ENCODE data around the gene SRGAP2.
"Not testable (repeated sequence)": the region's sequence is repeated elsewhere in the genome, so short reads cannot be mapped to it uniquely, and the experiment has no call there.

Gene SRGAP2

DNA sequence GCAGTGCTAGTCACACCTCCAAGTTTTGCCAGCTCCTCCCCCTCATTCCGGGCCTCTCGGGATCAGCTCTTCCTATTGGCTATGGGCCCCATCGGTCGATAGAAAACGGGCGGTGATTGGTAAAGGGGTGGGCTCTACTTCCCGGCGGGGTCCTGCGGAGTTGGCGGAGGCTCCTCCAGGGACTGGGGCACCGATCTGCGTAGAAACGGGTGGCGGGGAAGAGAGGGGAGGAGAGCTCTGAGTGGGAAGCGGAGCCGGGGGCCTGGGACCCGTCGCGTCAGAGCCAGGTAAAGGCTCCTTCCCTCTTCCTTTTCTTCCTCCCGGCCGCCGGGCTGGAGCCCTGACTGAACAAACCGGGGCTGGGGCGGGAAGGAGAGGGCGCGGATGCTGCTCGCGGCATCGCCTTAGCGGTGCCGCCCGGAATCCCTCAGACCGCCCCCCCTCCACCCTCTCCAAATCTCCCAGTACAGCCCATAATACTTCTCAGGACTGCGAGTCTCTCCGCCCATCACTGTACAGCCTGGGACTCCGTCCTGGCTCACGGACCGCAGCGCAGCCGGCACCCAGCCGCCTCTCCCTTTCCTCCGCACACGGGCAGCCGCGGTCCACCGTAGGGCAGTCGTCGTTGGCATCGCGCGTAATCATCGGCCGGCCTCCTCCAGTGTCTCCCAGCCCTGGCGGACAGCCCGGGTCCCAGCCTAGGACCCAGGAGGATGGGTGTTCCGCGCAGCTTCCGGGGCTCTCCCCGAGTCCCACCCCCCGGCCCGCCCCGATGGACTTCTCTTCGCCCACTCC, at the start of gene SRGAP2:
SRGAP2 (plus strand) TSS at position 178 of the 795 bp plus-strand sequence. CDS start 2,430 bp downstream, outside the sequence.
- peak; percentile 79 for DNase-seq

DNA sequence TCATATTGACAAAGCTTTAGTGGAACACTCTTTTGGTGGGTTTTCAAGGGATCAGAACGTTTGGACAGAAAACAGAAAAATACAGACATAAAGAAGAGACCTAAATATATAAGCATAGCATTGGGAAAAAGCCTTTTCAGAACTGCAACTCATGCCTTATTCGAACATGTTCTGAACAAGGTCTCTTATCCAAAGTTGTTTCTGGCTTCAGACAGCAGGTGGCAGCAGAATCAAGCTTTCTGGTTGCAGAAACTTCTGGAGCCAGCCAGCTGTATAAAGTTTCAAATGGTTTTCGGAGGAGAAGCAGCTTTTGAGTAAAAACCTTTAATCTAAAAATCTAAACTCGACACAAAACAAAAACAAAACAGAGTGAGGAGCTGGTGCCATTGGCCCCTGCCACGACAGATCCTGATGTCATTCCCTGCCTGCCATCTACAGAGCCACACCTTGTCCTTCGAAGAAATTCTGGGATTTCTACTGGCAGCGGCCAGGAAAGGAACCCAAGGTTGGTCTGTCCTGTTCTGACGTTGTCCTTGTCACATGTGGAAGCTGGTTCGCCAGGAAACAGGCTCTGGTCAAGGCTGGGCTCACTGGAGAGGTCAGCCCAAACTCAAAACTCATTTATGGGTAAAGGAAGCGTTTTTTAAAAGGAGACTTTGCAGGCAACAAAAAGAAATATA, 35.9 kb upstream of the SRGAP2 start:
- DNase-seq = not testable (repeated sequence)

DNA sequence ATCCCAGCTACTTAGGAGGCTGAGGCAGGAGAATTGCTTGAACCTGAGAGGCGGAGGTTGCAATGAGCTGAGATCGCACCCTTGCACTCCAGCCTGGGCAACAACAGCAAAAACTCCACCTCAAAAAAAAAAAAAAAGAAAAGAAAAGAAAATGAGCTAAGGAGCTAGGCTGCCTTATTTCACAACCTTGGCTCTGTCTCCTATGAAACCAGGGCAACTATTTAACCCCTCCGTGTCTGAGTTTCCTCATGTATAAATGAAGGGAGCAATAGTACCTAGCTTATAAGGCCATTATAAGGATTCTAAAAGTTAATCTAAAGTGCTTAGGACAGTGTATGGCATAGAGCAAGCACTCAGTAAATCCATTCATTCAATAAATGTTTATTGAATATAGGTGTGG, 33.5 kb upstream of the SRGAP2 start:
- DNase-seq = not testable (repeated sequence)

DNA sequence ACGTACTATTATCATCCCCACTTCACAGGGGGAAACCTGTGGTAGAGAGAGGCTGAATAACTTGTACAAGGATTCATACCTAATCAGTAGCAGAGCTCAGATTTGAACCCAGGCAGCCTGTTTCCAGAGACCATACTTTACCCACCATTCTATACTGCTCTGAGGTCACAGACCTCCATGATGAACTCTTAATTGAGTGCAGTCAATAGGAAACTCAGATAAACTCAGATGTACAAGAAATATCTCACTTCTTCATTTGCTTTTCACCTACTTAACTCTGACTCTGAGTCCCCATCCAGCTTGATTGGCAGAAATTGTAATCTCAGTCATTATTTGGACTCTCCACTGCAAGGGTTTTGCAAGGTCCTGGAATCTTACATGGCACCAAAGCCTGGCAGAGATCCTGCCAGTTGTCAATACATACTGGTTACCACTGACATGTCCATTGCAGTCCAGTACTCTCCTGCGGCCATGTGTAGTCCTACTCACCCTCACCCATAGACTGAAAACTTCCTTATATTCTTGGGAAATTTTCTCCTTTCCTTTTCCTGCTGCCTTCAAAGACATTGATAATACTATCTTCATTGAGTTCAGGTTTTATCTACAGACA, 30.1 kb upstream of the SRGAP2 start:
- not testable (repeated sequence) for DNase-seq

DNA sequence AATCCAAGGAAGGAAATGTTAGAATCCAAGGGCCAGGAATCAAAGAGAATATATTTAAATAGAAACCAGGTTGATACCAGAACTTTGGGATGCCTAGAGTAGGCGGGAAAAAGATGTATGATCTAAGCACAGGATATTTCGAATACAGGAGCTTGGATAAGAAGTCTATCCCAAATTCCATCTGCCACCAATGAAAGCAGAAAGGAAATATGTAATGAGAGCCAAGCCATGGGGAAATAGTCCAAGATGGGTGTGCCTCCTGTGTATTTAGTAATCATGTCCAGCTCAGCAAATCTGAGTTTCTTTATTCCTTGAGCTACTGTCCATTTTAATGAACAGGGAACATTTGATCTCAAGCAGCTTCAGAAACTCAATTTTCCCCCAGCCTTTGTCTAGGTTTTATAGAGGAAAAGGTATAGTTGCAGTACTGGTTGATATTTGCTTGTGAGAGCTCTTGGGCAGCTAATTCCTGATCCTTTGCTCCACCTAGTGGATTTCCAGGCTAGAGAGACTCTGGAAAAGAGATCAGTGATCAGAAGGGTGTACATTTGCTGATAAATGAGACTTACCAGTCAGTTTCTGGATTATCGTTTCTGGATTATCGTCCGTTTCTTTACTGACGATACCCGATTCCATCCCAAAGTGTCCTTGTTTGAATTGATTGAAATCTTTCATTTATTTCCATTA, 29.0 kb upstream of the SRGAP2 start:
- DNase-seq = not testable (repeated sequence)

DNA sequence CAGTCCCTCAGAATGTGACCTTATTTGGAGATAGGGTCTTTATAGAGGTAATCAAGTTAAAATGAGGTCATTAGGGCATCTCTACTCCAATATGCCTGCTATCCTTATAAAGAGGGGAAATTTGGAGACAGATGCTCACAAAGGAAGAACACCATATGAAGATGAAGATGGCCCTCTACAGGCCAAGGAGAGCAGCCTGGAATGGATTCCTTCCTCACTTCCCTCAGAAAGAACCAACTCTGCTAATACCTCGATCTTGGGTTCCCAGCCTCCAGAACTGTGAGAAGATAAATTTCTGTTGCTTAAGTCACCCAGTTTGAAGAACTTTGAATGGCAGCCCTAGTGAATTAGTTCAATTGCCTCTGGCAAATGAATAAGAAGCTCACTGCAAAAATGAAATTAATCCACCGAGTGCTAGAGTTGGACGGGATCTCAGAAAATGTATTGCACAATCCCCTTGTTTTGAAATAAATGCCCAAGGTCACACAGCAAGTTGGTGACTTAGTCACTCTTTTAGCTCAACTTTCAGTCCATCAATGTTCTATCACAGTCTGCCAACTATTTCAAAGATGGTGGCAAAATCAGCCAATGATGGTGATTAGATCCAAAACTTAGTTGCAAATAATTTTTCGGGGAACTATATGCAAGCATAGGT, 27.8 kb upstream of the SRGAP2 start:
- not testable (repeated sequence) for DNase-seq

DNA sequence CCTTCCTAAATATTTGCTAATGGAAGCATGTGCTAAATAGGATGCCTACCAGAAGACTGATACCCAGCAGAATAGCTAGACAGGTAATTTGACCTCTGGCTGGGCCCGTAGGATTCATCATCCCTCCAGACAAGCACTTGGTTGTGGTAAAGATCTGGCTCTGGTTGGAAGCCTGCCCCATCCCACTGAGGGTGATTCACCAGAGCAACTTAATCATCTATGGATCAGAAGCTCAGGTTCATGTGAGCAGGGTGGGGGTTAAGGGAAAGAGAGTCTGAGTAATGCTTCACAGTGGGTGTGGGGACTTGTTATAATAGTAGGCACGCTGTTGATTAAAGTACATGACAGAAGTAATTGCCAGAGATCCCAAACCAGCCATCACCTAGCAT, 27.2 kb upstream of the SRGAP2 start:
- not testable (repeated sequence) for DNase-seq

DNA sequence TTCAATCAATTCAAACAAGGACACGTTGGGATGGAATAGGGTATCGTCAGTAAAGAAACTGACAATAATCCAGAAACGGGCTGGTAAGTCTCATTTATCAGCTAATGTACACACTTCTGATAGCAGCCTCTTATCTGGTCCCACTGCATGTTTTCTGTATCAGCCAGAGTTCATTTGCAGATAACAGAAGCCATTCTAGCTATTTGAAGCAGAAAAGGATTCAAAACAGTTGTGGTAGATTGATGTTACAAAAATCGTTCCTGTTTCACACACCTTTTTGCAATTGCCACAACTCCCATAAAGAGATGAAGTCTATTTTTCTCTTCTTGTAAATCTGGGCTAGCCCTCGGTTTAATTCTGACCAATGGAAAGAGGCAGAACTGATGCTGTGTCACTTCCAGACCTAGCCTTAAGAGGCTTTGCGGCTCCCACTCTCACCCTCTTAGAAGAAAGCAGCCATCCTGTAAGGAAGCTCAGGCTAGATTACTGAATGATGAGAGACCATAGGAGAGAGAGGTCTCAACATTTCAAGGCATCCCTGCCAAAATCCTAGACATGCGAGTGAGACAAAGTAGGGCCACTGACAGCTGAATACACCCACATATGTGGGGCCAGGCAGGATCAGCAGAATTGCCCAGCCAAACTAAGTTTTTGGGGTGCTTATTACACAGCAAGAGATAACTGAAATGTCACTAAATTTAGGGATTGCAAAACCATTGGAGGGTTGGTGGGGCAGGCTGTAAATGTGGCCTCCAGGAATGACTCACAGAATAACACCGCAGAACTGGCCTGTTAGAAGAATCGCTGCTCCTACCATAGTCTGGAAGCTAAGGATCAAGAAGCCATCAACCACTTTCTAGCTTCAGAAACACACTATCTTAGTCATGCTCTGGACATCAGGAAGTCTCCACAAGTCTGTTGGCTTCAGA, 25.0 kb upstream of the SRGAP2 start:
- DNase-seq = not testable (repeated sequence)

DNA sequence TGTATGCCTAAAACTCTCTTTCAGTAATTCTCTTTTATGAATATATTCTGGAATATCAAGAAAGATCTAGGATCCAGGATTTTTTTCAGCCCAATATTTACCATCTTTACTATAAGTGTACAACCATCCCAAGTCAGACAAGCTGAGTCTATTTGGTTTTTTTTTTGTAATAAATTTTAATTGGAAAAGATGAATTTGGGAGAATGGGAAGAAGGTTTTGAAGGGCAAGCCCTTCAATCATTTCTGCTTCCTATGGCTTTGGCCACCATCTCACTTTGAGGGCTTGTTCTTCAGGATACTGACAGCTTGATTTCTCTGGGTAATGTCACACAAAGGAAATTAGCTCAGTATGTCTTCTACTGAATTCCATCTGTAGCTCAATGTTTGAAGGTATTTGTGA, 23.7 kb upstream of the SRGAP2 start:
- not testable (repeated sequence) for DNase-seq

DNA sequence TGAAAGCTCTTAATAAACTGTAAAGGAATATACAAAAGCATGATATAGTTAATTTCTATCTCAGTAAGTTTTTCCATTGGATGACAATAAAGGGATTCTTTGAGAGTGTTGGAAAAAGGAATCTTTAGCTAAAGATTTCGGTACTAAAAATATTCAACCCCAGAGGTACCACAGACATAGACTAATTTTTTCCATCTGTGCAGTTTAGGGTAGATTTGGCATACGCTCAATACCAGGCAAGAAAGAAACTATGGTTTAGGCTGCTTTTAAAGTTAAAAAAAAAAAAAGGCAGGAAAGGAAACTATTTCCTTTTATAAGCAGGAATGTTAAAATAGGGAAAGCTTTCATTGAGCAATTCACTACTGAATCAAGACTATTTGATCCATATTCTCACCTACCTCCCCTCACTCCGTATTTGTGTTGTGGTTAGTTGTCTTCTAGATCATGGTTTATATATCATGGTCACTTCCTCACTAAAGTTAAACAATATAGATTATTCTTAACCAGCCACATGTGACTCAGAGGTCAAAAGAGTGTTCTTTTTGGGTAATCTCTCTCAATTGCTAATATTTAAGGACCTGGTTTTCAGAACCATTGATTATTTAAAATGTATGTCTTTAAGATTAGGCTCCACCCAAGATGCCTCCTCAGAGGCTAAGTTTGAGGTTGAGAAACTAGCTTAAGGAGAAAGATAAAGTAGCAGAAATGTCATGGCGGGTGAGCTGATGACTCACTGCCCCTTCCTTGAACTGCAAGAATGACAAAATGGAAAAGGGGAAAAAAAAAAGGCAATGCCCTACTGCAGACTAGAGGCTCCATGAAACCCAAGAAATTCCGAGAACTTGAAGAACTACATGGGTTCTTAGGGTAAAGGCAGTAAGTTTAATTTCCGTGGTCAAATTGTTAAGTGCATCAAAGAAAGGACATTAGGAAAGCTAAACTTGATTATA, 20.7 kb upstream of the SRGAP2 start:
- DNase-seq = not testable (repeated sequence)

DNA sequence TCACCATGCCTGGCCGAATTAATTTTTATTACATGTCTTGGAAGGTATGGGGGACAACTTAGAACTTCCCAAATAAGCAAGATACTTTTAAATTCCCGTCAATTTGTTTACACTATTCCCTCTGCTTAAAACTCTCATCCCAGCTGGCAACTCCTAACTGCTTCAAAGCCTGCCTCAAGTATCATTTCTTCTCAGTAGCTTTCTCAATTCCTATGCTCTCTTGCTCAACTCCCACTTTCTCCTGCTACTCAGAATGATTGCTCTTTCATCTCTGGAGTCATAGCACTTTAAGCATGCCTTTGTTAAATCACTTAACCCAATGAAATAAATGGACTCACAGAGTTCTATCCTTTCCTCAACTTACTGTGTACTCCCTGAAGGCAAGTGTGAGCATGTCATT, 19.6 kb upstream of the SRGAP2 start:
- not testable (repeated sequence) for DNase-seq

DNA sequence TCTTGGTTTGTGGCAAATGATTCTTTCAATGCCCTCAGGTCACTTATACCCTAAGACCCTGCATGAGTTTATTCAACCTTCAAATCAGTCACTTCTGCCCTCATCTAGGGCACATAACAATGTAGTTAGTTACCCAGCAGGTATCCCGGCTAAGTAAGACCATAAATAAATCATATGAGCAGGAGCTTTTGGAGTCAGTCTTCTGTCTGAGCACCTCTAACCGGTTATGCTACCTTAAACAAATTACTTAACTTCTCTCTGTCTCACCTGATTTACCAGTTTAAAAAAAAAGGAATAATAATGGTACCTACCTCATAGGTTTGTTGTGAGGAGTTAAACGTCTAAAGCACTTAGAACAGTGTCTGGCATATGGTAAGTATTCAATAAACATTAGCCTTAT, 17.6 kb upstream of the SRGAP2 start:
- DNase-seq = not testable (repeated sequence)

DNA sequence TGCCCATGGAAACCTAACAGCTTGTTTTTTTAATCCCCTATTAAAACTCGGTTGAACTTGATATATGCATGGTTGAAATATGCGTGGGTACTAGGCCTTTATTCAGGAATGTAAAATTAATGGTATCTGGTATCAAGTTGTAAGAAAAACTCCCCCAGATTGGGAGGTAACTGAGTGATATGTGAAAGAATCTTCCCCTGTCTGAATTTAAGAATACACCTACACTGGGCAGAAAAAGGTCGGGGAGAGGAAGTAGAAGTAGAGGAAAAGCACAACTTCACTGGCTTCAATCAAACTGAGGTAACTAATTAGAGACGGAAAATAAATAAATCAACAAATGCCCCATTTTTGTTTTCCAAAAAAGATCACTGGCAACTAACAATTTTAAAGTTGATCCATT, 16.5 kb upstream of the SRGAP2 start:
- DNase-seq = not testable (repeated sequence)

DNA sequence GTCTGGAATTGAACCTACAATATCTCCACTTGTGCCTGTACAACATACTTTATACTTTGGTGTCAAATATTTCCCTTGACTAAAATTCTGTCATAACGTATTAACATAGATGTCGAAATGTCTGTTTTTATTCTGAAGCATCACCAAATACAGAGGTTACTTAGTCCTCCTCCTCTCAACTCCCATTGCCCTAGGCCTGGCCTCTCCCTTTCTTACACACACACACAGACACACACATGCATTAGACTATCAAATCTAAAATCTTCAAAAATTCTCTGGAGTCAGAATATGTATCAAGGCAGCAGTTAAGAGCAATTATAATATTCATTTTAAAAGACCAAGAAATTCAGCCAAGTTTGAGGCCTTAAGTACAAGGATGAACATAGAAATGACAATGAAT, 8.2 kb upstream of the SRGAP2 start:
- DNase-seq = not testable (repeated sequence)

DNA sequence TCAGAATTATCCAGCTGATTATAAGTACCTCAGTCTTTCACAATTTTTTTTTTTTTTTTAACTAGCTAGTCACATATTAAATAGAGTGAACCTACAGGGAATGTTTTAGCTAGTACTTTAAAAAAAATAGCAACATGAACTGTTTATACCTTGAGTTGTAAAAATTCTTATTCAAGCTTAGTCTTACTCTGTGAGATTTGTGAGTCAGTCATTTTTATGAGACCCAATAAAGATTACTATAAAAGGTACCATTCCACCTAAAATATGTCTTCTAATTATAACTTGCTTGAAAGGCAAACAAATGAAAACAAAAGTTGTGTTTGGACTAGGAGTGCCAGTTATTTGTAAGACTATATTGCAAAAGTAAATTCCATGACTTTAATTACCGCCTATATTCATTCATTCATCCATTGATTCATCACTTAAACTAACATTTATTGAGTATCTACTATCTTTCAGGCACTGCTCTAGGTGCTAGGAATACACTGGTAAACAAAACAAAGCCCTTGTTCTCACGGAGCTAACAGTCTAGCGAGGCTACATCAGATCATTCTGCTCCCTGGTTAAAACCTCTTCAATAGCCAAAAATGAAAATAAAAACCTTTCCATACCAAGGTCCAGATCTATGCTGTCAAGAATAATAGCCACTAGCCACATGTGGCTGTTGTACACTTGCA, 6.5 kb upstream of the SRGAP2 start:
- not testable (repeated sequence) for DNase-seq

DNA sequence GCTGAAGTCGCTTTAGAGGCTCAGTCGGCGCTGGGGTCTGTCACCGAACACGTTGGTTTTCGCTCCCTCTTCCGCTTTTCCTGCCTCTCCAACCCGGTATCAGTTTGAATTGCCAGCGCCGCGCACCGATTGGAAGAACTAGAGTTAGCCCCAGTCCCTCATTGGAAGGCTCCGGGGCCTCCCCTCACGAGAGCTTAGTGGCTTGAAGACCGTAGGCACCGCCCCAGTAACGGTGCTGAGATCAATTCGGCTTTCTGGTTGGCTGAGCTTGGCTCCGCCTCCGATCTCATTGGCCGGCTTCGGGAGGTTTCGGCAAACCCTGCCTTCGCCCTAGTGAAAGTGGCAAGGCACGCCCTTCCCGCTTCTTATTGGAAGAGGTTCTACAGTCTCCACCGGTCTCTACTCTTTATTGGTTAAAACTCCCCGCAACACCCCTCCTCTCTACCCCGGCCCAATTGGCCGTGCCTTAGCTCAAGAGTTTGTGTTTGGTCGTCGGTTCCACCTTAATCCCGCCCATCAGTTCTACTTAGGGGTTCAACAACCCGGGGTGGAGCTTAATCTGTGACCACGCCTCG, 465 bp upstream of the SRGAP2 start, which contains the start of gene FAM72A:
FAM72A (minus strand) TSS at position 51 of the 575 bp plus-strand sequence. CDS start 814 bp downstream, outside the sequence.
- peak; percentile 95 for DNase-seq

DNA sequence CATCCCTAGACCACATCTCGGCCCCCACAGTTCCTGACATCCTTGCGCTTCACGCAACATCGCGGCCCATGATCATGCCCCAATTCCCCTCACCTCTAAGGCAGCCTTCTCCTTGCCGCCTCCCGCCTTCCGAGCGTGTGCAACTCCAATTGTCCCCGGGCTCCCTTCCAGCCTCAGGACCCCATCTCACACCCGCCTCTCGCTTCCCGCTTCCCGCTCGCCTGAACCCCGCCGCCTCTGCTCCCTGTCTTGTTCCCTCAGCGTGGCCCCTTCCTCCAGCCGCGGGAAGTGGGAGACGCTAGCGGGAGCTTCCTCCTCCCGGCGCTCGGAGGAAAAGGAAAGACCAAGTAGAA, 794 bp downstream of the SRGAP2 start:
- DNase-seq = not testable (repeated sequence)

DNA sequence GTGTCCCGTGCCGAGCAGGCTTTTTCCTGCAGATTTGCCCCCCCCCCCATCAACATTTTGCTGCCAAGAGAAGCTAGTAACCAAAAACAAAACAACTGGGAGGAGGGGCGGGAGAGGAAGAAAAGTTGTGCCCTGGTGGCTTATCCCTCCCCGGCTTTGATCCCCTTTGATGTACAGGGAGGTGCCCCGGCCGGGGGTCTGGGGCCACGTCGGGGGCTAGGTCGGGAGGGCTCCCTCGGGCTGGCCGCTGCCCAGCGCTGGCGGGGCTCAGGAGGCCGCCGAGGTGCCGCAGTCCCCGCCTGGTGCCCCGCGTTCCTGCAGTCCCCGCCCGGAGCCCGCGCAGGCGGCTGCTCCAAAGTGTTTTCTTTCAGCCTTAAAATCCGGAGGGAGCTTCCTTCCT, 1.5 kb downstream of the SRGAP2 start:
- peak; percentile 56 for DNase-seq

DNA sequence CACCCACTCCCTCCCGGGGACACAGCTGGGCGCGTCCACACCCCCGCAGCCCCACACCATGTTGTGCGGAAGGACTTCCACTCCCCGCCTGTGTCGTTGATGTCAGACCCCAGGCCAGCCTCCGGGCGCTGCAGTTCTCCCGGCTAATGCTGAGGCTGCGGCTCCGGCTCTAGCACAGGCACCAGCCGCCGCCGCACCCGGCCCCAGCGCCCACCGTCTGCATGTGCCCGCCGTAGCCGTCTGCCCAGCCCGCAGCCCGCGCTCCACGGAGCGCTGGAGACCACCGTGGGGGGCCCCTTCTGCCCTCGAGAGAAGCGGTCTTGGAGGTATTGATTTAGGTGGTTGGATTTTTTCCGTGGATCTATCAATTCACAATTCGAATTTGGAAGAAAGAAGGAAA, 2.2 kb downstream of the SRGAP2 start:
- DNase-seq = not testable (repeated sequence)

All from right forelimb (tissue), 1 donor.